Central memory CD4-positive, alpha-beta T cell (primary cell): ENCODE data around the gene REM2.

Source experiments
- DNase-seq: peaks from one replicate; pipeline ENCODE4 v3.0.0; 2022

The REM2 gene

DNA sequence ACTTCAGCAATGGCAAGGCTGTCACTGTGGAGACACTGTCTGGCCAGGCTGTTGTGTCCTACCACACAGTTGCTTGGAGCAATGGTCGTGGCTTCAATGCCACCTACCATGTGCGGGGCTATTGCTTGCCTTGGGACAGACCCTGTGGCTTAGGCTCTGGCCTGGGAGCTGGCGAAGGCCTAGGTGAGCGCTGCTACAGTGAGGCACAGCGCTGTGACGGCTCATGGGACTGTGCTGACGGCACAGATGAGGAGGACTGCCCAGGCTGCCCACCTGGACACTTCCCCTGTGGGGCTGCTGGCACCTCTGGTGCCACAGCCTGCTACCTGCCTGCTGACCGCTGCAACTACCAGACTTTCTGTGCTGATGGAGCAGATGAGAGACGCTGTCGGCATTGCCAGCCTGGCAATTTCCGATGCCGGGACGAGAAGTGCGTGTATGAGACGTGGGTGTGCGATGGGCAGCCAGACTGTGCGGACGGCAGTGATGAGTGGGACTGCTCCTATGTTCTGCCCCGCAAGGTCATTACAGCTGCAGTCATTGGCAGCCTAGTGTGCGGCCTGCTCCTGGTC, 7.2 kb upstream of the REM2 start:
- no peak for DNase-seq

DNA sequence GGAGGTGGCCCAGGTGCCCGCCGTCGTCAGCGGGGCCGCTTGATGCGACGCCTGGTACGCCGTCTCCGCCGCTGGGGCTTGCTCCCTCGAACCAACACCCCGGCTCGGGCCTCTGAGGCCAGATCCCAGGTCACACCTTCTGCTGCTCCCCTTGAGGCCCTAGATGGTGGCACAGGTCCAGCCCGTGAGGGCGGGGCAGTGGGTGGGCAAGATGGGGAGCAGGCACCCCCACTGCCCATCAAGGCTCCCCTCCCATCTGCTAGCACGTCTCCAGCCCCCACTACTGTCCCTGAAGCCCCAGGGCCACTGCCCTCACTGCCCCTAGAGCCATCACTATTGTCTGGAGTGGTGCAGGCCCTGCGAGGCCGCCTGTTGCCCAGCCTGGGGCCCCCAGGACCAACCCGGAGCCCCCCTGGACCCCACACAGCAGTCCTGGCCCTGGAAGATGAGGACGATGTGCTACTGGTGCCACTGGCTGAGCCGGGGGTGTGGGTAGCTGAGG, 6.0 kb upstream of the REM2 start:
- DNase-seq: no peak

DNA sequence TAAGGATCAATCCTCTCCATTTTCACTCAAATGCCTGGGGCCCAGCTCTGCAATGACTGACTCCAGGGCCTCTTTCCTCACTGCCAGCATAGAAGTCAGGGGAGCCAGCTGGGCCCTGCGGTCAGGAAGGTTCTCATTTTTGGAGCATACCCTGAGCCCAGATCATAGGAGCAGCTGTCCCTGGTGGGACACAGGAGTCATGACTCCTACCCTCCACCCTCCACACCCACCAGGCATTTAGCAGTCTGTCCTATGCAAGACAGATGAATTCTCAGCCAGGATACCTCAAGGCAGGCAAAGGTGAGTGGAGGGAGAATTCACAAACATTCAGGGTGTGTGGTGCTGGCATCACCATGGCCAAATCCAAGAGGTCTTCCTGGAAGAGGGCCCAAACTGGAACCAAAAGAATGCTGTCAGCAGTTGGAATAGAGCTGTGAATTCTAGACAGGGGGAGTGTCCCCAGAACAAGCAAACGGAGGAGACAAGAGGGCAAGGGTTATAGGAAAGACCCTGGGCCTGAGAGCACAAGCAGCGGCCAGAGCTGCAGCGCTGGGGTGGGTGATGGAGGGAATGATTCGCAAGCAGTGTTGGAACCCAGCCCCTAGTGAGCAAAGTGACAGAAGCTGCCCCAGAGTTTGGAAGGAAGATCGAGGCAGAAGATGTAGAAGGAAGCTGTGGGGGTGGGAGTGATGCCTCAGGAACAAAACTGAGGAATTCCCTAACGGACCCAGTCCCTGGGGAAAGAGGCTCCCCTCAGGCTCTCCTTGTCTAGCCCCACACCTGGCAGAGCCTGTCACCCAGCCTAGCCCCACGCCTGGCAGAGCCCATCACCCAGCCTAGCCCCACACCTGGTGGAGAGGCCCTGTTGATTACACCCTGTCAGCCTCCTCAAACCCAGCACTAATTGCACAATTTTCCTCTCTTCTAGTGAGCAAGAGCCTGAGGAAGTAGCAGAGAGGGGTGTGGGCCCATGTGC, 4.5 kb upstream of the REM2 start:
- no peak for DNase-seq

DNA sequence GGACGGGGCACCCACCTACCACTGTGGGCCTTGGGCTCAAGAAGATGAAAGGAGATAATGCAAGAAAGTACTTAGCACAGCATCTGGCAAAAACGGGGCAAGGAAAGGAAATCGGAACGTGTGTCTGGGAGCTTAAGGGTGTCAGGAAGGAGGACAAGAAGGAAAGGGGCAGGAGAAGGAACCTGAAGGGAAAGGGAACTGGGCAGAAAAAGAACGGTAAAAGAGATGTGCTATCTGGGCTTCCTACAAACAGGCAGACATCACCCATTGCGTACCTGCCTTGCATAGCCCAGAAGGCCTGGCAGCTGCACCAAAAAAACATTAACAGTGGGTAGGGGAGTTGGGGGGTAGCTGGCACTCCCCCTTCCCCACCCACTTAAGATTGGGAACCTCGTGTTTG, 958 bp upstream of the REM2 start:
- DNase-seq: no peak

DNA sequence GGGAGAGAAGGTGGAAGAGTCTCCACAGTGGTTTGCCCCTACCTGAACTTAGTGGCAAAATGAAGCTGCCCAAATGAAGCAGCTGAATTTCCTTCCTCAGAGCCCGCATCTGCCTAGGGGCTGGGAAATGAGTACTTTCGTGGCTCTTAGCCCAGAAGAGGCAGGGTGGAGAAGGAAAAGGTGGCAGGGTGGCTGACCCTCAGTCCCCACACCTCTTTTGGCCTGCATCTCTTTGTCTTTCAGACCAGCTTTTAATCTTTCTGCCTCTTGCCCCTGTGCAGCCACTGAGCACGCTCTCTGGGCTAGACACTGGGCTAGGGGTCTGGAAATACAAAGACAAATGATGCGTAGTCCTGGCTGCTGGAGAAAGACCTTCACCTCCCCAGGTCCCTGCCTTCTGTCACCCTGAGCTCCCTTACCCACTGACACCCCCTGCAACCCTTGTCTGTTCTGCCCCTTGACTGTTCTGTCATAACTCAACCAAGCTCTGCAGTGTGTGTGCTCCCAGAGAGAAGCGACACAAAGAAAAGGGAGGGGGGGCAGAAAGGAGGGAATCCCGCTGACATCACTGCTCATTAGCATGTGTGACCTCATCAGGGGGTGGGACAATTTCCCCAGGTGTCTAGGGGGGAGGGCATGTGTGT, 371 bp upstream of the REM2 start:
- peak; percentile 21 for DNase-seq

DNA sequence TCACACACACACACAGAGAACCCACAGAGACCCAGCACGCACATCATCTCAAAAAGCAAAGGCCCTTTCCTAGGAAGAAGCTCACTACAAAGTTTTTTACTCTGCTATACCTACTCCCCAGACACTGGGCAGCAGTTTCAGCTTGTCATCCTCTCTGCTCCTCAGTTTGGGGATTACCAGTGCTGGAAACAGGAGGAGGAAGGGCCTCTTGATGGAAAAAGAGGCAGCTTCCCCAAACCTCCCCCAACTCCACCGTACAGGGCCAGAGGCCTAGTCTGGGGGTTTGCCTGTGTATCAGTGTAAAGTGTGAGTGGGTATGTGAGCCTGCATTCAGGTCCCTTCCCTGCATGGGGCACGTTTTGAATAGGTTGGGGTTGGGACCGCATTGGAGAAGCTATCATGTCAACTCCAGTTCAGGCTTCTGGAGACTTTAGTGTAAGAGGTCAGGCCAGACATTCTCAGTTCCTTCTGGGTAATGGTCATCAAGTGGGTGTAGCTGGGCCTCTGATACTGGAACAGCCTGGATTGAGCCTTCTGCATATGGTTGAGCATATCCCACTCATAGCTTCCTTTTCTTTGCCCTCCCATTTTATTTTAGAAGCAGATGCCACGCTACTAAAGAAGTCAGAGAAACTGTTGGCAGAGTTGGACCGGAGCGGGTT, 1.2 kb downstream of the REM2 start:
- no peak for DNase-seq

DNA sequence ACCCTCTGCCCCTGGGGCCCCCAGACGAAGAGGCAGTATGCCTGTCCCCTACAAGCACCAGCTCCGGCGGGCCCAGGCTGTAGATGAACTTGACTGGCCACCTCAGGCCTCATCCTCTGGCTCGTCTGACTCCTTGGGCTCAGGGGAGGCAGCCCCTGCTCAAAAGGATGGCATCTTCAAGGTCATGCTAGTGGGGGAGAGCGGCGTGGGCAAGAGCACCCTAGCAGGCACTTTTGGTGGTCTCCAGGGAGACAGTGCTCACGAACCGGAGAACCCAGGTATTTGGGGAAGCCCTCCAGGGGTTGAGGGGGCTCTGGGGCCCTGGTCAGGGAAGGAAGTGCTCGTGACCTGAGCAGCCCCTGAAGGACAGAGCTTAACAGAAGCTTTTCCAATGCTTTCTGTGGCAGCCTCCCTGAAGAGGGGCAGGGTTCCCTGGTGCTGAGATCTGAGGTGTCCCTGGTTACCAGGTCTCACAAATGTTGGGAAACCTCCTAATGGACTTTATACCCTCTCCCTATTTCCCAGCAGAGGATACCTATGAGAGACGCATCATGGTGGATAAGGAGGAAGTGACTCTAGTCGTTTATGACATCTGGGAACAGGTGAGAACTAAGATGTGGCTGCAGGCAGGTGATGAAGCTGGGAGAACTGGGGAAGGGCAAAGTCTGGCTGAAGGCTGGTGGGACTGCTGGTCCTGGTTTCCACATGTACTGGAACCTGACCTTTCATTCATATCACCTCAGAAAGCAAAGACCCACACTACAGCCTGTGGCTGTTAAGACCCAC, 1.9 kb downstream of the REM2 start:
- DNase-seq: no peak

DNA sequence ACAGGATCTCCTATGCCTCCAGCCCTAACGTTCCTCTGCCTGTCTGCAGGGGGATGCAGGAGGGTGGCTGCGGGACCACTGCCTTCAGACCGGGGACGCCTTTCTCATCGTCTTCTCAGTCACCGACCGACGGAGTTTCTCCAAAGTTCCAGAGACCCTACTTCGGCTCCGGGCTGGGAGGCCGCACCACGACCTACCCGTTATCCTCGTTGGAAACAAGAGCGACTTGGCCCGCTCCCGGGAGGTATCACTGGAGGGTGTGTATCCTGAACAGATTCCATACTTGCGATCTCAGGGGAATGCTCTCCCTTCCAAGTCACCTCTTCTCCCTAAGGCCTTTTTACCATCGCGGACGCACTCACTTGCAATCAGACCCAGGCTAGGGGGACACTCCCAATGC, 3.0 kb downstream of the REM2 start:
- DNase-seq: no peak

DNA sequence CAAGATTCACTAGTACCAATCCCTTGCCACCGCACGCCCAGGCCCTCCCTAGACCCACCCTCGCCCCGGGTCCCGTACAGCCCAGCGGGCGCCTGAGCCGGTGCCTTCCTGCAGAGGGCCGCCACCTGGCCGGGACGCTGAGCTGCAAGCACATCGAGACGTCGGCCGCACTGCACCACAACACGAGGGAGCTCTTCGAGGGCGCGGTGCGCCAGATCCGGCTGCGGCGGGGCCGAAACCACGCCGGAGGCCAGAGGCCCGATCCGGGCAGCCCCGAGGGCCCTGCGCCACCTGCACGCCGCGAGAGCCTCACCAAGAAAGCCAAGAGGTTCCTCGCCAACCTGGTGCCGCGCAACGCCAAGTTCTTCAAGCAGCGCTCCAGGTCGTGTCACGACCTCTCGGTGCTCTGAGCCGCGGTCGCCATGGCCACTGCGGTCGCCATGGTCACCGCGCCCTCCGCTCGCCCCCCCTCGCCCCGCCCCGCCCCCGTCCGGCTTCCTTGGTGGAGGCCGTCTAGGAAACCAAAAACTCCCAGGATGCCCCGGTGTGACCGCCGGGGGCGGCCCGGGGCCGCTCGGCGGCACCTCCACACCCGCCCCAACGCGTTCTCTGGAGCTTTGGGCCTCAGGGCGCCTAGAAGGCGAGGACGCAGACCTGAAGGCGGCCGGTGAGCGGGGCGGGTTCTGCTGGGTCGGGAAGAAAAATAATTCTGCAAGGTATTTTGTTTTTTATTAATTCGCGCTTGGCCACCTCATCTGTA, 3.7 kb downstream of the REM2 start:
- peak; percentile 75 for DNase-seq

DNA sequence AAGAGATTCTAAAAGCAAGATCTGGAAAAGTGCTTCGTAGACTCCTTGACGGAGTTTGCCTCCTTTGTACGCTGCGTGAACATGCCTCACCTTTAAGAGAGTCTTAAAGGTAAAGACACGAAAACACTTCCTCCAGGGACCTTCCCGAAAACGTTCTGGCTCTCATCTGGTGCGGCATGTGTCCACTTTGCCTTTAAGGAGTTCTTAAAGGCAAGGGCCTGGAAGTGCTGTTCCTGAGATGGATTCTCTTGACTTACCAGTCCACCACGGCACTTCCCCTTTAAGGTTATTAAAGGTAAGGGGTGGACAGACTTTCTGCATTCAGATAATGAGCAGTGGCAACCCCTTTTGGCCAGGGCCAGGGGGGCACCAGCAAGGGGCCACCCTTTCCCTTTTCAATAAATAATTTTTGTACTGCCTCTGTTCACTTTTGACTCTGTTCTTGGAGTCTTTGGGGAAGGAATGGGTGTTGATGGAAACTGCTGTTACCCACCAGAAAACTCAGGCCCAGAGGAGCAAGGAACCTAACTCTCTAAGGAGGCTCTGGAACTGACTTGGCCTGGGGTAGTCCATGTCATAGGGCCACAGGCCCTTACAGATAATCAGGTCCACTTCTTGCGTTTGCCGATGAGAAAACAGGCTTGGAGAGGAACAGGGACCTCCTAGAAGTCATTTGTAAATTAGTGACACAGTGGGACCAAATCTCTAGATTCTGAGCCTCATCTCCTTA, 4.4 kb downstream of the REM2 start:
- DNase-seq: peak; percentile 67

DNA sequence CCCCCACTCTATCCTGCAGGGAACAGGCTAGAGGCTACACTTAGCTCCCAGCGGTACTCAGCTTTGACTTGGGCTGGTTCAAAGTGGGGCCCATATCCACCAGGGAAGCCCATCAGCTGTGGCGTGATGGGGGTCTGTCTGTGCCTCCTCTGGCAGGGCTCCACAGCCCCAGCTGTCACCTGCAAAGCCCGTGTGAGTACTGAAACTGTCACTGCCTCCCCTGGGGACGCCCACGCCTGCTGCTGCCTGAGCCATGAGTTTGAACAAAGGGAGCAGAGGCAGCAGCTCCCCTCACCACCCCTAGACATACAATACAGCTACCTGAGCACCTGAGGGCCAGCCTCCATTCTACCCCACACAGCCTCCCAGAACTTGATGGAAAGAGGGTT, 5.0 kb downstream of the REM2 start:
- no peak for DNase-seq

DNA sequence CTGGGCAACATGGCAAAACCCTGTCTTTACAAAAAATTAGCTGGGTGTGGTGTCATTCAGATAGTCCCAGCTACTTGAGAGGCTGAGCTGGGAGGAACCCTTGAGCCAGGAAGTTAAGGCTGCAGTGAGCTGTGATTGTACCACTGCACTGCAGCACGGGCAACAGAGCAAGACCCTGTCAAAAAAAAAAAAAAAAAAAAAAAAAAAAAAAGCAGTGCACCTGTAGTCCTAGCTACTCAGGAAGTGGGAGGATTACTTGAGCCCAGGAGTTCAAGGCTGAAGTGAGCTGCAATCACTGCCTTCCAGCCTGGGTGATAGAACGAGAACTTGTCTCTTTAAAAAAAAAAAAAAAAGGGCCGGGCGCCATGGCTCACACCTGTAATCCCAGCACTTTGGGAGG, 5.6 kb downstream of the REM2 start:
- DNase-seq: peak; percentile 25

DNA sequence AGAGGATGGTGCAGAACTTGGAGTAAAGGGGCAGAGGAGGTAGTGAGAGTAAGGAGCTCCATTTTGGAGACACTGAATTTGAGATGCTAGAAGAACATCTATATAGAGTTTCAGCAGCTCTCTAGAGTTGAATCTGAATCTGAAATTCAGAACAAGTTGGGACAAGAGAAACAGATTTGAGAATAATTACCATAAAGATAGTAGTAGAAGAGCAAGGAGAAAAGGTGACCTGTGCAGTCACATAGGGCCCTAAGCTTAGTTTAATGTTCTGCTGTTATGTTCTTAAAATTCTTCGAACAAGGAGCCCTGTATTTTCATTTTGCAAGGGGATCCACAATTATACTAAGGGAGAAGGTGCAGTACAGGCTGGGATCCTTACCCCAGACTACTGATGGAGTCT, 7.4 kb downstream of the REM2 start:
- DNase-seq: no peak

DNA sequence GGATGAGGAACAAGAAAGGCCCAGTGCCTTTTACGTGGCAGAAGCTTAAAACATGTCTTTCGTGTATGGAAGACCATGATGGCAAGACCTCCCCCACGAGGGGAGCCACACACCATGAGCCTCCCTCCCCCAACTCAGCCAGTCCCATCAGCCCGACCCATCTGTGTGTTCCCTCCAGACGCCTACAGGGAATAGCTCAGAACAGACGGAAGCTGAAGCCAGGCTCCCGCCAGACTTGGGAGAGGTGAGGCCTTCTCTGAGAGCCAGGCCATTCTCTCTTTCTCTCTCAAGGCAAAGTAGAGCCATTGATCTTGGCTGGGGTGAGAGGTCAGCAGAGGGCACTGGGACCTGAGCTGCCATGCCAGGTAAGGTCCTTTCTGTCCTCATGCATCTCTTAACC, 9.5 kb downstream of the REM2 start:
- no peak for DNase-seq

DNA sequence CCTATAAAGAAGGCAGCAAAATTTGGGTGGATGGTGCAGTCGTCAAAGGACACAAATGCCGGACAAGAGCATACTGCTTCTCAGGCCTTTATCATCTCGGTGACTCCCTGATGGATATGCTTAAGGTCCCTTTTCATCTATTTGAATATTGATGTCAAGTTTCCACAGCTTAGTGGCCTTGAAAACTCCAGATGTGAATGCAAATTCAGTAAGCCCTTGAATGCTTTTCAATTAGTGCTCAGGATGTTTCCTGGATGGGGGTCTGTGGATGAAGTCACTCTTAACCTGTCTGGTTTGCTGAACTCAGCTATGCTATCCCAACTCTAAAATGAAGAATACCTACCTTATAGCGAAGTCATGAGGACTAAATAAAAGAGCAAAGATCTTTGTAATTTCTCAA, 10.7 kb downstream of the REM2 start:
- no peak for DNase-seq

DNA sequence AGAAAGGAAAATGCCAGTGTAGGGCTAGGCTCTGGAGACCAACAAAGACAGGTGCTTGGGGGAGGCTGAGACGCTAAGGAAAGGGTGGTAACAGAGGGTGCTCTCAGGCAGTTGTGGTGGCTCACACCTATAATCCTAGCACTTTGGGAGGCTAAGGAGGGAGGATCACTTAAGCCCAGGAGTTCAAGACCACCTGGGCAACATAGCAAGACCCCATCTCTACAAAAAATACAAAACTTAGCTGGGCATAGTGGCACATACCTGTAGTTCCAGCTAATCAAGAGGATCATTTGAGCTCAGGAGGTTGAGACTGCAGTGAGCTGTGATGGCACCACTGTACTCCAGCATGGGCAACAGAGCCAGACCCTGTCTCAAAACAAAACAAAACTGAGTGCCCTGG, 12.4 kb downstream of the REM2 start:
- DNase-seq: no peak

DNA sequence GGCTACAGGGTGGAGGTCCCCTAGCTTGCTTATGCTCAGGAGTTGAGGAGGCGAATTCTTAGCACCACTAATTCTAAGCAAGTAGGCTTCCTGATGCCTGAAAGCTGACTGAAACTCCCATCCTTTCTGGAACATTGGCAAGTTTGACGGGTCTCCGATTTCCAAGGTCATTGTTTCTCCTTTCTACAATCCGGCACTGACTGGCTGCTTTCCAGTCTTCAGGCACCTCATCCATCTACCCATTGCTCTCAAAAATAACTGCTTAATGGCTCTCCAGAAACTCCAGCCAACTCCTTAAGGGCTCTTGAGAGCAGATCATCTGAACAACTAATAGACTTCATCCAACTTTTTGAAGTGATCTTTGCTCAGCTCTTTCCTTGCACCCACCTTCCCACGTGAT, 13.3 kb downstream of the REM2 start:
- DNase-seq: no peak

DNA sequence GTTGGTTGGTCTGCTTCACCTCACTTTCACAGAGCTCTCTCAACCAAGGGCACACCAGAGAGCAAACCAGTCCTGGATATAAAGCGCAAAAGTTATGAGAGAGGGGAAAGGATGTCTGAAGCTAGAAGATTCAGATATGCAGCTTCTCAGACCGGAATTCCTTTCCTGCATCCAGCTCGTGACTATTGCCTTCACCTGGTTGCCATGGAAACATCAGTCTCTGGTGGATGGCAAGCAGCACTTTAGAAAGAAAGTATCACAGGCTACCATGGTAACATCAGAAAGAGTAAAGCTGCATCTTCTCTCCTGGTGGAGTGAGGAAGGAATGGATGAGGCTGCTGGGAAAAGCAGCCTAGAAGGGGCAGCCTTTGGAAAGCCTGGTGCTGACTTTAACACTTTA, 13.7 kb downstream of the REM2 start:
- no peak for DNase-seq

DNA sequence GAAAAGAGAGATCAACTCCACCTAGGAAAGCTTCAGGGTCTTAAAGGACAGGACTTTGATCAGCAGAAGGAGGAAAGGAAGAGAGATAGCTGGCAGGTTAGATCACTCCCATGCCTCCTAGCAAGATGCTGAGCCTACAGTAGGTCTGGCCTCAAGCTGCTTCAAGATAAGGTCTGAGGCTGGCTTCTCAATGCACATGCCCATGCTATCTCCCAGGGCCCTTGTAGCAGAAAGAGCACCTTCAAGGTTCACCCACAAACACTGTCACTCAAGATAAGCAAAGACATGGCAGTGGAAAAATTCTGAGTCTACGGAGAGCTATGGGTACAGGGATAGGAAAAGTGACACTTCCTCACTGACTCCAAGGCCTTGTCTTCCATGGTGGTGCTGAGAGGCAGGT, 14.3 kb downstream of the REM2 start:
- DNase-seq: no peak

DNA sequence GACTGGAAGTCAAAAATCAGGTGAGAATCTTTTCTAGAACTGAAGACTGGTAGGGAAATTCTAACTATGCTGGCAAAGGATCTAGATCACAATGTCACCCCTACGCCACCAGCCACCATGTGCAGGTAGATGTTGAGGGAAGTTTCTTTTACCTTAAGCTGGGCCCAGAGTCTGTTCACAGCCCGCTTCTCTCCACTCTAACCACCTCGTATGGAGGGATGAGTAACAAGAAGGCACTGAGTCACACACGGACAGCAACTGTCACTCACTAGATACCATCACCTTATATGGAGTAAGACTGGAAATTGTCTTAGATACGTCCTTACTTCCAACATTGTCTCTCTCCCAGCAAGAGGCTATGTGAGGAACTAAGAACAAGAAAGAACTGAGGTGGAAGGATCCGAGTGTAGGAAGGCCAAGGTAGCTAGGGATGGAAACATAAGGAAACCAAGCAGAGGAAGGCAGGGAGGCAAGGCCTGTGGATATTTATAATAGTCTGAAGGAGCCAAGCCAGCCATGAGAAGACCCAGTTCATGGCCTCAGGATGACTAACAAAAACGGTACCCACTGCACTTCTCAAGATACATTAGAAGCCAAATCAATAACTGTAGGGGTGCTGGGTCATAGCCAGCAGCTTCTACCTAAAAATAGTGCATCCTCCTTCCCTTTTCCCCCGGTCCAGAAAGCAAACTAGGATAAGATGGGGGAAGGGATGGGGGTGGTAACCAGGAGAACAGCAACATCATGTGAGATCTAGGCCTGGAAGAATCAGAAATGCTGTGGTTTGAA, 15.5 kb downstream of the REM2 start:
- DNase-seq: no peak
